Activated CD4-positive, alpha-beta T cell treated with anti-CD3 and anti-CD28 coated beads, Interleukin-2, amount 10 ng/mL, durations not matched to agents 7 days and 5 days (primary cell): ENCODE data around the gene UCP2. TPM values are rescaled to one million over a fixed set of nuclear protein-coding genes. Genes with fewer than 3 reads are reported as not detected.
"Not testable (repeated sequence)": the region's sequence is repeated elsewhere in the genome, so short reads cannot be mapped to it uniquely, and the experiment has no call there.

Experiments used
- CTCF ChIA-PET: fragments of 350-600 bp; sonication (Branson Sonifier 250); formaldehyde crosslinking; loops from one replicate; lab custom pipeline; 2021; ENCODE audit warnings: antibody characterized with exemption; lab: Charles Lee
- POLR2A ChIA-PET: fragments of 350-600 bp; sonication (Branson Sonifier 250); formaldehyde crosslinking; loops from one replicate; lab custom pipeline; 2021; ENCODE audit warnings: antibody characterized with exemption; lab: Charles Lee
- DNase-seq: peaks from one replicate; pipeline ENCODE4 v3.0.0-alpha.2; 2020
- H3K27ac Mint-ChIP-seq: one replicate; pipeline ENCODE4 v1.8.0; 2021; ENCODE audit warnings: mild to moderate bottlenecking, moderate library complexity, mixed read lengths
- H3K27me3 Mint-ChIP-seq: one replicate; pipeline ENCODE4 v1.8.0; 2021; ENCODE audit warnings: mixed read lengths
- H3K36me3 Mint-ChIP-seq: one replicate; pipeline ENCODE4 v1.8.0; 2021; ENCODE audit warnings: low read depth, mixed read lengths
- H3K4me1 Mint-ChIP-seq: one replicate; pipeline ENCODE4 v1.8.0; 2021; ENCODE audit warnings: mixed read lengths
- H3K4me3 Mint-ChIP-seq: one replicate; pipeline ENCODE4 v1.8.0; 2021; ENCODE audit warnings: mild to moderate bottlenecking, moderate library complexity, mixed read lengths
- H3K9me3 Mint-ChIP-seq: one replicate; pipeline ENCODE4 v1.8.0; 2021; ENCODE audit warnings: mixed read lengths
- total RNA-seq, 2 experiments: library from RNA; stranded (reverse); gene quantifications; one replicate each; pipeline ENCODE4 v1.2.3, GENCODE V29; 2021

Gene UCP2
- total RNA-seq, 2 experiments from 2014 or later = 326 to 344 TPM

- ChIA-PET POLR2A (no interaction called here), CTCF (interaction anchor here (0.6 to 1.4 kb wide), 5 partner anchors 13 to 145 kb away, joined by 3 to 5 read pairs (median 4); no protein-coding TSS in a partner anchor)
- no peak for DNase-seq
- H3K4me1 Mint-ChIP-seq = peaks cover 63% of the 10 kb centered on the region
- H3K9me3 Mint-ChIP-seq = peaks cover 4% of the 10 kb centered on the region
- no peaks in the 10 kb centered on the region for H3K27me3 Mint-ChIP-seq
- H3K4me3 Mint-ChIP-seq = no peak overlapping the region
- peak overlapping the region; percentile 20 for H3K27ac Mint-ChIP-seq
- H3K36me3 Mint-ChIP-seq = peaks cover 32% of the 10 kb centered on the region
Observed at GRCh38 chr11:73998846-73999575, 16.4 kb upstream of the UCP2 start.

GRCh38 chr11:73997120-73997770 lies 14.6 kb upstream of the UCP2 start:
- Mint-ChIP-seq H3K4me3 (no peak overlapping the region), H3K36me3 (peaks cover 20% of the 10 kb centered on the region), H3K27me3 (no peaks in the 10 kb centered on the region), H3K4me1 (peaks cover 56% of the 10 kb centered on the region), H3K27ac (peak overlapping the region; percentile 46), H3K9me3 (peaks cover 4% of the 10 kb centered on the region)
- CTCF ChIA-PET = interaction anchor here (0.6 to 1.7 kb wide), 7 partner anchors 8 to 235 kb away, joined by 3 to 5 read pairs (median 4); partner anchors contain the start of gene UCP2
- POLR2A ChIA-PET = no interaction called here
- no peak for DNase-seq

- Mint-ChIP-seq H3K9me3 (peaks cover 4% of the 10 kb centered on the region), H3K4me1 (peaks cover 58% of the 10 kb centered on the region), H3K27ac (peak overlapping the region; percentile 94), H3K4me3 (peak overlapping the region; percentile 58), H3K27me3 (no peaks in the 10 kb centered on the region), H3K36me3 (peaks cover 15% of the 10 kb centered on the region)
- ChIA-PET POLR2A (interaction anchor here (0.6 to 1.1 kb wide), 4 partner anchors 9 to 30 kb away, joined by 3 read pairs; partner anchors contain the start of gene UCP2), CTCF (interaction anchor here (2.0 to 2.6 kb wide), 2 partner anchors 9 to 10 kb away, joined by 7 to 12 read pairs; no protein-coding TSS in a partner anchor)
- DNase-seq = no peak
Observed at GRCh38 chr11:73996161-73996747, 13.6 kb upstream of the UCP2 start.

GRCh38 chr11:73995731-73996130 lies 13.1 kb upstream of the UCP2 start:
- Mint-ChIP-seq H3K9me3 (peaks cover 2% of the 10 kb centered on the region), H3K4me3 (peak overlapping the region; percentile 58), H3K27ac (peak overlapping the region; percentile 94), H3K27me3 (no peaks in the 10 kb centered on the region), H3K36me3 (peaks cover 9% of the 10 kb centered on the region), H3K4me1 (peaks cover 56% of the 10 kb centered on the region)
- DNase-seq = peak; percentile 86
- POLR2A ChIA-PET = interaction anchor here (0.6 to 1.4 kb wide), 7 partner anchors 9 to 37 kb away, joined by 3 to 8 read pairs (median 3); partner anchors contain the start of gene UCP2
- CTCF ChIA-PET = interaction anchor here (1.1 to 2.6 kb wide), 4 partner anchors 9 to 22 kb away, joined by 3 to 12 read pairs (median 6); no protein-coding TSS in a partner anchor

GRCh38 chr11:73995247-73995646 lies 12.6 kb upstream of the UCP2 start:
- ChIA-PET POLR2A (interaction anchor here (0.8 to 1.4 kb wide), 7 partner anchors 9 to 37 kb away, joined by 3 to 8 read pairs (median 3); partner anchors contain the start of gene UCP2), CTCF (interaction anchor here (1.1 to 2.6 kb wide), 4 partner anchors 9 to 22 kb away, joined by 3 to 12 read pairs (median 6); no protein-coding TSS in a partner anchor)
- Mint-ChIP-seq H3K4me3 (peak overlapping the region; percentile 58), H3K4me1 (peaks cover 56% of the 10 kb centered on the region), H3K27me3 (no peaks in the 10 kb centered on the region), H3K27ac (peak overlapping the region; percentile 94), H3K36me3 (peaks cover 8% of the 10 kb centered on the region), H3K9me3 (peaks cover 2% of the 10 kb centered on the region)
- DNase-seq = peak; percentile 62

GRCh38 chr11:73991471-73992006 lies 8.9 kb upstream of the UCP2 start:
- no peak overlapping the region for H3K4me3 Mint-ChIP-seq

GRCh38 chr11:73990730-73991129 lies 8.1 kb upstream of the UCP2 start:
- H3K4me3 Mint-ChIP-seq = no peak overlapping the region
- peak overlapping the region; percentile 31 for H3K27ac Mint-ChIP-seq
- ChIA-PET POLR2A (no interaction called here), CTCF (interaction anchor here (1.2 to 1.5 kb wide), 2 partner anchors 10 to 12 kb away, joined by 4 read pairs; no protein-coding TSS in a partner anchor)
- H3K27me3 Mint-ChIP-seq = no peaks in the 10 kb centered on the region
- no peak for DNase-seq
- H3K4me1 Mint-ChIP-seq = peaks cover 24% of the 10 kb centered on the region
- H3K9me3 Mint-ChIP-seq = no peaks in the 10 kb centered on the region
- no peaks in the 10 kb centered on the region for H3K36me3 Mint-ChIP-seq

More at GRCh38 chr11:73991471-73992006, 8.9 kb upstream of the UCP2 start:
- no peaks in the 10 kb centered on the region for H3K9me3 Mint-ChIP-seq
- H3K4me1 Mint-ChIP-seq = peaks cover 32% of the 10 kb centered on the region
- no peaks in the 10 kb centered on the region for H3K27me3 Mint-ChIP-seq
- CTCF ChIA-PET = interaction anchor here (1.5 kb wide), 1 partner anchor 11 kb away, joined by 4 read pairs; no protein-coding TSS in a partner anchor
- POLR2A ChIA-PET = no interaction called here
- peak overlapping the region; percentile 33 for H3K27ac Mint-ChIP-seq
- no peak for DNase-seq
- no peaks in the 10 kb centered on the region for H3K36me3 Mint-ChIP-seq

- no peak overlapping the region for H3K4me3 Mint-ChIP-seq
- ChIA-PET POLR2A (no interaction called here), CTCF (interaction anchor here (1.0 kb wide), 1 partner anchor 9 kb away, joined by 3 read pairs; no protein-coding TSS in a partner anchor)
- no peaks in the 10 kb centered on the region for H3K36me3 Mint-ChIP-seq
- DNase-seq = no peak
- no peaks in the 10 kb centered on the region for H3K9me3 Mint-ChIP-seq
- no peaks in the 10 kb centered on the region for H3K27me3 Mint-ChIP-seq
- peaks cover 18% of the 10 kb centered on the region for H3K4me1 Mint-ChIP-seq
- no peak overlapping the region for H3K27ac Mint-ChIP-seq
Observed at GRCh38 chr11:73989156-73989555, 6.5 kb upstream of the UCP2 start.

- H3K27me3 Mint-ChIP-seq = no peaks in the 10 kb centered on the region
Observed at GRCh38 chr11:73988227-73988626, 5.6 kb upstream of the UCP2 start.

GRCh38 chr11:73985661-73986060 lies 3.0 kb upstream of the UCP2 start:
- H3K9me3 Mint-ChIP-seq, DNase-seq, H3K4me3 Mint-ChIP-seq, H3K27me3 Mint-ChIP-seq, POLR2A ChIA-PET: not testable (repeated sequence)
- Mint-ChIP-seq H3K4me1 (peaks cover 20% of the 10 kb centered on the region), H3K27ac (peak overlapping the region; percentile 62), H3K36me3 (peaks cover 19% of the 10 kb centered on the region)
- CTCF ChIA-PET = interaction anchor here (1.2 to 1.9 kb wide), 2 partner anchors 10 kb away, joined by 4 to 7 read pairs; no protein-coding TSS in a partner anchor

More at GRCh38 chr11:73988227-73988626, 5.6 kb upstream of the UCP2 start:
- no peak for DNase-seq
- Mint-ChIP-seq H3K36me3 (no peaks in the 10 kb centered on the region), H3K4me3 (no peak overlapping the region), H3K4me1 (peaks cover 26% of the 10 kb centered on the region), H3K27ac (no peak overlapping the region), H3K9me3 (no peaks in the 10 kb centered on the region)
- ChIA-PET CTCF (no interaction called here), POLR2A (no interaction called here)

GRCh38 chr11:73983741-73984538 lies 1.3 kb upstream of the UCP2 start:
- Mint-ChIP-seq H3K4me1 (peaks cover 35% of the 10 kb centered on the region), H3K4me3 (peak overlapping the region; percentile 83), H3K27ac (peak overlapping the region; percentile 92), H3K9me3 (no peaks in the 10 kb centered on the region), H3K27me3 (no peaks in the 10 kb centered on the region), H3K36me3 (peaks cover 36% of the 10 kb centered on the region)
- ChIA-PET POLR2A (no interaction called here), CTCF (interaction anchor here (1.3 kb wide), 1 partner anchor 11 kb away, joined by 3 read pairs; no protein-coding TSS in a partner anchor)
- peak; percentile 35 for DNase-seq
